GM04504 (cell line): ENCODE data around the gene SNRPD2.

ENCODE experiments used
- DNase-seq: peaks from one replicate; pipeline ENCODE4 v3.0.0-alpha.2; 2012; ENCODE audit warnings: low read depth

The SNRPD2 gene

DNA sequence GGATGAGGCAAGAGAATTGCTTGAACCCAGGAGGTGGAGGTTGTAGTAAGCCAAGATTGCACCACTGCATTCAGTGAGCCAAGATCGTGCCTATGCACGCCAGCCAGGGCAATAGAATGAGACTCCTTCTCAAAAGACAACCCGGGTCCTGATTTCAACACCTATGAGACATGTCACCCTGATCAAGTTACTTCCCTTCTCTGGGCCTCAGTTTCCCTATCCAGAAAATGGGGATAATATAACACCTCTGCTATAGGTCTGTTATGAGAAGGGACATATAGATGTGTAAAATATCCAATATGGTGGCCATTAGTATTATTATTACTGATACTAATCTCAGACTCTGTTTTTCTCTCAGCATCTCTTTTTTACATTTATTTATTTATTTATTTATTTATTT is 36.7 kb downstream of the SNRPD2 start:
- no peak for DNase-seq

DNA sequence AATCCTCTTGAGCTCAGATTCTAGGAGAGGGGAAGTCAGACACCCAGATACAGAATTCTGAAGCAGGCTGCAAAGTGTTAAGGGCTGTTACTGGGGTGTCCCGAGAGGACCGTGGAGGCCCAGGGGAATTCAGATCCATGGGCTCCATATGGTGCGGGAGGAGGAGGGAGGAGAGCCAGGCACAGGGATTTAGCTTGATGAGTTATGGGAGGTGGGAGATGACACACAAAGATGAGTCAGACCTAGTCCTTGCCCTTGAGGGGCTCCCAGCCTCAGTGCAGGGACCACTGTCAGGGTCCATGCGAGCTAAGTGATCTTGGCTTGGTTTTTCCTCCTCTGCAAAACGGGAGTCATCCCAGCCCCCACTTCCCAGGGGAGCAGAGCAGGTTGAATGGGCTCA is 38.1 kb downstream of the SNRPD2 start:
- DNase-seq: no peak

DNA sequence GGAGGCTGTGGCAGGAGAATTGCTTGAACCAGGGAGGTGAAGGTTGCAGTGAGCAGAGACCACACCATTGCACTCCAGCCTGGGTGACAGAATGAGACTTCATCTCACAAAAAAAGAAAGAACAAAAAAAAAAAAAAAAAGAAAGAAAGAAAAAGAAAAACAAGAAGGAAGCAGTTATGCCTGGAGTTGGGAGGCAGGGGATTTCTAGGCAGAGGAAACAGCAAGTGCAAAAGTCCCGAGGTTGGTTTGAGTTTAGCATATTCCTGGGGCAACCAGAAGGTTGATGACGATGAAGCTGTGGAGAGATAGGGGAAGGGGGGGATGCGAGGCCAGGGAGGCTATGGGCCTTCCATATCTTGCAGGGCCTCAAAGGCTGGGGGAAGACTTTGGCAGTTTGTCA is 41.0 kb downstream of the SNRPD2 start:
- DNase-seq: no peak

GRCh38 chr19:45646345-45646698 is 45.4 kb downstream of the SNRPD2 start:
- DNase-seq: no peak

- no peak for DNase-seq
These were observed 46.0 kb downstream of the SNRPD2 start for GRCh38 chr19:45645631-45646344.

DNA sequence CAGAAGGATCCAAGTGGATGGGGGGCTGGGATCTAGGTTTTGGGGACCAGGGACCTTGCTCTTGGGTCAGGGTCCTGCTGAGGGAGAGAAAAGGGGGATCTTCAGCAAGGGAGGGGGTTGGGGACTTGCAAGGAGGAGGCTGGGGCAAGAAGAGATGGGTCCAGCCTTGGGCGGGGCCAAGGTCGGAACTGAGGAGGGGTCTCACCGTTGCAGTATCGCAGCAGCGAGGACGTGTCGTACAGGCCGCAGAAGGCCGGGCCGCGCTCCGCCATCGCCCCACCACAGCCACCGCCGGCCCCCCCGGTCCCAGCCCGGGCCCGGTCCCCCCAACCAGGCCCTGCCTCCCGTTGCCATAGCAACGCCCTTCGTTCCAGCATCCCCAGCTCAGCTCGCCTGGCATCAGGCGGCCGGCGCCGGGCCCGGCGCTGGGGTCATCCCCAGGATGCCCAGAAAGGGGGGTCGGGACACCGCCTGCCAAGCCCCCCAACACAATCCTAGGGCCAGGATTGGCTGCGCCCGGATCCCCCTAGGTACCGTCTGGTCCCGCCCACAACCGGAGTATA is 46.6 kb downstream of the SNRPD2 start:
- no peak for DNase-seq

DNA sequence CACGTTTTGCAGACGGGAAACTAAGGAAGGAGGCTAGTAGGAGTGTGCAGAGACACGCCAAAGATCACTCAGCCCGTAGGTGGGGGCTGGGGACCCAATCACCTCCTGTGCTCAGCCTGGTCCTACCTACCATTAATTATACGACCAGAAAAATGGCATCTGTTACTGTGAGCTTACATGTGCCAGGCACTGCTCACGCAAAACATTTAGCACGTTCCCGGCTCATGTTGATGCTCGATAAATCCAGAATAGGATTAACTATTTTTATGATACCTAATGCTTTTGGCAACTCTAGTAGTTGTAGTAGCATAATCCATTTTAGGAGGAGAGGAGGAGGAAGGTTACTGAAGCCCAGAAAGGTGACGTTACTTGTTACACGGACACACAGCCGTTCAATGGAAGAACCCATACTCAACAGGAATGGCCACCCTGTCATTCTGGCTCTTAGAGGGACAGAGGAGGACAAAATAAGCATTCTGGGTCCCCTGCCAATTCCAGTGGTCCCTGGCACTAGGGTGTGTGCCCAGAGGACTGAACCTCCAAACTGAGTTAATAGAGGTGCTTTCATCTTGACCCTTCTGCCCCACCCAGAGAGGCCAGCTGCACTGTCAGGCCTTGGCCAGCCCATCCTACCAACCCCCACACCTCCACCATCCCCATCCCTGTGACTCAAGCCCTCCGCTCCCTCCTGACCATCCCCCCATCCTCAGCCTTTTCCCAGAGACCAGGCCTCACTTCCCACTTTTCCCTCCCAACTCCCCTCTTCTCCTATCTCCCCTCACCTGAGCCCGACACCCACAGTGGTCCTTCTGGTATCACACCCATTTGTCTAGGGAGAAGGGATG is 47.6 kb downstream of the SNRPD2 start:
- no peak for DNase-seq

DNA sequence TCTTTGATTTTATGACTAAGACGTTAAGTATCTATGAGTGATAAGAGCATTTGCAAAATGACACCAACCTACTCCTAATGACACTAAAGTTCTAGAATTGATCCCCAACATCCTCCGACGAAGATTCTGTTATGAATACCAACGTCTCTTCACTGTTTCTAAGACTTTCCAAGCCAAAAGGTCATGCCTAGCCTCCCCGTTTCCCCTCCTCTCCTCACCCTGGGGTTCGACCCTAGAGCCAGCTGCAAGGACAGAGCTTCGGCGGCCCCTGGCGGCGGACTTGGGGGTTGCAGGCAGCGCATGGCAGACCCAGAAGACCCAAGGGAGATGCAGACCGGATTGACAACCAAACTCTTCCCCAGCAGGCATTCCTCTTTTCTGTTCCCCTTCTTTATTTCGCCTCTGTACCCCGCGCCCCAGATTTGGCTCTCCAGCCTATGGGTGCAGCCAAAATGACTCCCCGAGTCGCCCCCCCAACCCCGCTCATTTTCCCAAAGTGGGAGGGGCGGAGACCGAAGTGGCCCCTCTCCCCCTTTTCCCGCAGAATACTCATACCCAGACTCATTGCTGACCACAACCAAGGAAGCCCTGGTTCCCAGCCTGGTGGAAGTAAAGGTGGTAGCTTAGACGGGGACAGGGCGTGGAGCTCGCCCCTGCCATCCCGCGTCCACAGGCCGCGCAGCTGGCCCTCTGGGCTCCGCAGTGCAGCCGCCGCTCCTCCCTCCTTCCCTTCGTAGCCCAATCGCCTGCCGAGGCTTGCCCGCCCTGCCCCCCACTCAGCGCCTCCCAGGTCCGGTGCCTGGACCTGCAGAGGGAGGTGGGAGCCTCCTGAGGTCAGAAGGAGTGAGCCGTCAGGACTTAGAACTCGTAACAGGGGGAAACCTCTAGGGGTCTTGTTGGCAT is 48.5 kb downstream of the SNRPD2 start:
- DNase-seq: peak; percentile 40

GRCh38 chr19:45641274-45642105 is 50.3 kb downstream of the SNRPD2 start:
- peak; percentile 30 for DNase-seq

DNA sequence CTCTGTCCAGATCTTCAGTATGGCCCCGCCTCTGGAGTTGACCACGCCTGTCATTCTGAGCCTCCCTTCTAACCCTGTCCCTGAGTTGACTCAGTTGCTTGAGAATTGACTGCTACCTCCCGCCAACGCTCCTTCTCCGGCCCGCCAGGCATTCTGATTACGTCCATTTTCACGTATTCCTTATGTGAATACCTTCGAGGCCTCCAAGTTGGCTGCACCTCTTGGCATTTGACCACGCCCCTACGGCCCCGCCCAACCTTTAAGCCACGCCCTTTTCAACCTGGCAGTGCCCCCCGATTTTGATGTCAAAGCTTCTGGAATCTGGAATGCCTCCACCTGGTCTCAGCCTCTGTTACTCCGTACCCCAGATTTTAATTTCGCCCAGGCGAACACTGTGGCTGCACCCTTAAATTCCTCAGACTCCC is 50.9 kb downstream of the SNRPD2 start:
- no peak for DNase-seq

DNA sequence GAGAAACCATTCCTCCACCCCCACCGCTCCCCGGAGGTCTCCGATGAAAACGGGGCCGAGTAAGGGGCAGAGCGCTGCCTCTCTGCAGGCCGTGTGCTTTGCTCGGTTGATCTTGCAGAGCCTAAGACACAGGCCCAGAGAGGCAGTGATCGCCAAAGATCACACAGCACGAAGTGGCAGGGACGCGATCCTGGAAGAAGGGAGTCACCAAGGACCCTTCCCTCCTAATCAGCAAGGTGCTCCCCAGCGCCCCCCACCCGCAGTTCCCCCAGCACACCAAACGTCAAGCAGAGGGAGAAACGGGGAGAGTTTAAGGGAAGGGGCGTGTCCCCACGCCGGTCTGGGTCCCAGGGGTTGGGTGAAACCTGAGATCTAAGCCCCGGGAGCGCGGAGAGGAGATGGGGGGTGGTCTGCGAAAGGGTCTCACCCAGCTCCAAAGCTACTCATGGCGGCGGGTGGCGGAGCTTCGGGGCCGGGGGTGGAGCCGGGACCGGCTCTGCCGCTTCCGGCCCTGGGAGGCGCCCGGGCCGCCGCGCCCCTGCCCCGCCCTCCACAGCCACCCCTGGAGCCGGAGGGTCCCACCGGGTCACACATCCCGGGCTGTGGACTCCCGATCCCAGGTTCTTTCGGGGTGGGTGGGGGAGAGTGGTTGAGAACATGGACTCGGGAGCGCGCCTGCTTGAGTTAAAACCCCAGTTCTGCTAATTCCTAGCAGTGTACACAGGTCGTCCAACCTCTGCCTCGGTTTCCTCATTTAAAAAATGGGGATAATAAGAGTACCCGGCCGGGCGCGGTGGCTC is 52.6 kb downstream of the SNRPD2 start, which contains the start of gene EML2:
Gene EML2 (minus strand): TSS at position 468 of the 800 bp plus-strand sequence. CDS start 21 bp downstream, at position 447.
- no peak for DNase-seq

- DNase-seq: peak; percentile 14
These were observed 53.7 kb downstream of the SNRPD2 start for GRCh38 chr19:45637890-45638667.
